ENCODE data around the gene BTBD10. TPM values are rescaled to one million over a fixed set of nuclear protein-coding genes. Genes with fewer than 3 reads are reported as not detected.
A peak's percentile ranks its signal among the peaks of the same experiment; 100 is the strongest.

Gene BTBD10
- total and polyA plus RNA-seq, 2 of the 13 experiments (the other 11 are each of a cell fraction or from before 2014, with no cell fraction given) = 9.8 to 26.6 TPM

DNA sequence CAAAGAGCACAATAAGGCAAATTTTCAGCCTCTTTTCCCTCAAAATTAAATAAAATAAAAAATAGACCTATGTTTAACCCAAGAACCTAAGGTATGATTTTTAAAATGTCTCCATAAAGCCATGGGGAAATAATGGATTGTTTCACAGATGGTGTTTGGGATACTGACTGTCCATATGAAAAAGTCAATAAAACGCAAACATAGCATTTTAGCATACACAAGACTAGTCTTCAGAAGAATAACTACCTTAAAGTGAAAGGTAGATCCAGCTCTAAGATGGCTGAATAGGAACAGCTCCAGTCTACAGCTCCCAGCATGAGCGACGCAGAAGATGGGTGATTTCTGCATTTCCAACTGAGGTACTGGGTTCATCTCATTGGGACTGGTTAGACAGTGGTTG lies 16.7 kb upstream of the BTBD10 start:
- 93% methylated on average over 3 of the region's 3 CpGs for WGBS (ENCODE audit: low lambda C conversion rate)
- H4K20me1 ChIP-seq (ENCODE audit: insufficient read depth, low read length) = no peaks in the 10 kb centered on the region
- ATAC-seq = no peak
- peak overlapping the region; percentile 45 for H3K4me2 ChIP-seq (ENCODE audit: low read depth, low read length)
- H3K79me2 ChIP-seq (ENCODE audit: insufficient read depth, low read length) = no peaks in the 10 kb centered on the region
- no peaks in the 10 kb centered on the region for H3K9me3 ChIP-seq (ENCODE audit: low read length)
- H3K4me3 ChIP-seq (replicated peaks in 1 of 3; ENCODE audit: insufficient read depth in 1 of 3, low read depth in 2 of 3, low read length in 3 of 3) = no peak overlapping the region
- H3K27me3 ChIP-seq (ENCODE audit: control insufficient read depth in 1 of 2, insufficient read depth in 2 of 2, low read length in 2 of 2) = no peaks in the 10 kb centered on the region
- DNase-seq (ENCODE audit: low spot score) = no peak
- H2AFZ ChIP-seq (ENCODE audit: low read length) = no peak overlapping the region
- H3K27ac ChIP-seq (ENCODE audit: extremely low read length, insufficient read depth, low read length) = no peak overlapping the region
- ChIA-PET CTCF (ENCODE audit: low intra/inter-chr PET ratio, low total read pairs) (no interaction called here), POLR2A (interaction anchor here (0.9 kb wide), 1 partner anchor 17 kb away, joined by 6 read pairs; the partner anchor contains the start of gene BTBD10)
- no TSS peak for BruUV-seq (replicated peaks)
- H3K36me3 ChIP-seq (replicated peaks in 1 of 2; ENCODE audit: control insufficient read depth in 1 of 2, insufficient read depth in 2 of 2, low read length in 2 of 2) = no peaks in the 10 kb centered on the region
- intact Hi-C loops (cut with micrococcal nuclease; ENCODE audit: unreplicated experiment) (no loop called here), in situ Hi-C loops (cut with HindIII; ENCODE audit: extremely low pct_ligation_motif_present, low pct_unique_long_range_greater_than_20kb) (no loop called here)
- no peak overlapping the region for H3K9ac ChIP-seq (ENCODE audit: insufficient read depth, low read depth, low read length)
- peaks cover 14% of the 10 kb centered on the region for H3K4me1 ChIP-seq (ENCODE audit: insufficient read depth, low read length)
- no peak for FAIRE-seq
- TF ChIP-seq, protein P1, sequence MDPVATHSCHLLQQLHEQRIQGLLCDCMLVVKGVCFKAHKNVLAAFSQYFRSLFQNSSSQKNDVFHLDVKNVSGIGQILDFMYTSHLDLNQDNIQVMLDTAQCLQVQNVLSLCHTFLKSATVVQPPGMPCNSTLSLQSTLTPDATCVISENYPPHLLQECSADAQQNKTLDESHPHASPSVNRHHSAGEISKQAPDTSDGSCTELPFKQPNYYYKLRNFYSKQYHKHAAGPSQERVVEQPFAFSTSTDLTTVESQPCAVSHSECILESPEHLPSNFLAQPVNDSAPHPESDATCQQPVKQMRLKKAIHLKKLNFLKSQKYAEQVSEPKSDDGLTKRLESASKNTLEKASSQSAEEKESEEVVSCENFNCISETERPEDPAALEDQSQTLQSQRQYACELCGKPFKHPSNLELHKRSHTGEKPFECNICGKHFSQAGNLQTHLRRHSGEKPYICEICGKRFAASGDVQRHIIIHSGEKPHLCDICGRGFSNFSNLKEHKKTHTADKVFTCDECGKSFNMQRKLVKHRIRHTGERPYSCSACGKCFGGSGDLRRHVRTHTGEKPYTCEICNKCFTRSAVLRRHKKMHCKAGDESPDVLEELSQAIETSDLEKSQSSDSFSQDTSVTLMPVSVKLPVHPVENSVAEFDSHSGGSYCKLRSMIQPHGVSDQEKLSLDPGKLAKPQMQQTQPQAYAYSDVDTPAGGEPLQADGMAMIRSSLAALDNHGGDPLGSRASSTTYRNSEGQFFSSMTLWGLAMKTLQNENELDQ (CRISPR knock-in tag; IDR thresholded peaks at IDR 0.05; ENCODE audit: borderline replicate concordance) = no peak
- TF ChIP-seq, protein P2, sequence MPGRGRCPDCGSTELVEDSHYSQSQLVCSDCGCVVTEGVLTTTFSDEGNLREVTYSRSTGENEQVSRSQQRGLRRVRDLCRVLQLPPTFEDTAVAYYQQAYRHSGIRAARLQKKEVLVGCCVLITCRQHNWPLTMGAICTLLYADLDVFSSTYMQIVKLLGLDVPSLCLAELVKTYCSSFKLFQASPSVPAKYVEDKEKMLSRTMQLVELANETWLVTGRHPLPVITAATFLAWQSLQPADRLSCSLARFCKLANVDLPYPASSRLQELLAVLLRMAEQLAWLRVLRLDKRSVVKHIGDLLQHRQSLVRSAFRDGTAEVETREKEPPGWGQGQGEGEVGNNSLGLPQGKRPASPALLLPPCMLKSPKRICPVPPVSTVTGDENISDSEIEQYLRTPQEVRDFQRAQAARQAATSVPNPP (CRISPR knock-in tag; IDR thresholded peaks at IDR 0.05) = no peak
- no peak for TF ChIP-seq UBTF (CRISPR knock-in tag; IDR thresholded peaks at IDR 0.05)
- TF ChIP-seq NFATC3 (CRISPR knock-in tag; IDR thresholded peaks at IDR 0.05) = no peak
- TF ChIP-seq NR2F6 (IDR thresholded peaks at IDR 0.05) = no peak
- no peak for TF ChIP-seq NR2F6 (CRISPR knock-in tag; IDR thresholded peaks at IDR 0.05)
- TF ChIP-seq ZNF788 (CRISPR knock-in tag; IDR thresholded peaks at IDR 0.05; ENCODE audit: borderline replicate concordance) = no peak
- peak; percentile 39 to 66; a peak in 2 of 4 replicates for TF ChIP-seq MAFK (conservative IDR thresholded peaks at IDR 0.05 in 1 of 2, IDR thresholded peaks at IDR 0.05 in 1 of 2; ENCODE audit: low read length in 2 of 2)
- TF ChIP-seq MAFF (IDR thresholded peaks at IDR 0.05; ENCODE audit: low read depth, low read length) = 0 out of 2 replicates have a peak, but pooled peaks have one; percentile 17

Data from HepG2 (cell line).